GM12873 (cell line): Measurements from ENCODE around the gene SLC25A43.

Experiments
- CTCF ChIP-seq: IDR thresholded peaks from 2 replicates; pipeline ENCODE4 v1.5.1; 2012; ENCODE audit warnings: low read depth, mild to moderate bottlenecking, moderate library complexity, low read length, control low read depth; ENCODE audit not compliant: insufficient read depth; ENCODE audit errors: missing control alignments

The SLC25A43 gene

GRCh38 chrX:119417842-119418241 is 18.7 kb downstream of the SLC25A43 start:
- peak; percentile 46 for TF ChIP-seq CTCF

- no peak for TF ChIP-seq CTCF
These were observed 20.0 kb downstream of the SLC25A43 start for GRCh38 chrX:119419146-119419545.

GRCh38 chrX:119419898-119420297 is 20.8 kb downstream of the SLC25A43 start:
- TF ChIP-seq CTCF = no peak

GRCh38 chrX:119421016-119421705 is 22.0 kb downstream of the SLC25A43 start:
- TF ChIP-seq CTCF = no peak

GRCh38 chrX:119423631-119424030 is 24.5 kb downstream of the SLC25A43 start:
- TF ChIP-seq CTCF = no peak

GRCh38 chrX:119424999-119425398 is 25.9 kb downstream of the SLC25A43 start:
- no peak for TF ChIP-seq CTCF

DNA sequence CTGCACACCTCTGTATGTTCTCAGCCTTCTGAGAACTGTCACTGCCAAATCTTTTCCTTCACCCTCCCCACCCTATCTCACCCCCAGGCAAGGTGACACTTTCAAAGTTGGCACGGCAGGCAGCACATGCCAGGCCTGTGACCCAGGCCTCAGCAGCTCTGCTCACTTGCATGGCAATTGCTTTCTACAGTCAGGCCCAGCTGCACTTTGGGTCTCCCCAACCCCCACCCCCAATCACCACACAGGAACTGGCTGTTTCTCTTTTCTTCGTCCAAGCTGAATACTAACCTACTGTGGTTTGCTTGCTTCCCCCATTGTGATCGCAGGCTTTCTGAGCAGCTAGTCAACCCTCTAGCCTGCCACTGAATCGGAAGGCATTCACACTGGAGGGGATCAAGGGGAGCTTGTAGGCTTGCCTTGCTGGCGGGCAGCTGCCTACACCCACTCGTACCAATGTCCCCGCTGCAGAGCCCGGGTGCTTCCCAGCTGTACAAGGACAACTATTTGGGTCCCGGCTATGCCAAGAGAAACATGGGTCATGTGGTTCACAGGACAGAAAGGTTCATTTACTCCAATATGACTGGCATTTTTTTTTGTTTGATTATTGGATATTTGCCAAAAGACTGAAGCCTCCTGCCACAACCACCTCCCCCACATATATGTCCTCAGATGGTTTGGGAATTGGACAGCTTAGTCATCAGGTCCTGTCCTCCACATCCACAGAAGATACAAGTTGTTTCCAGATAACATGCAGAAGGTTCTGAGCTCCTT is 28.1 kb downstream of the SLC25A43 start:
- TF ChIP-seq CTCF = no peak
